Hematopoietic multipotent progenitor cell (in vitro differentiated cells): ENCODE data around the gene ATP11C. TPM values are rescaled to one million over a fixed set of nuclear protein-coding genes. Genes with fewer than 3 reads are reported as not detected.
"Not testable (repeated sequence)": the region's sequence is repeated elsewhere in the genome, so short reads cannot be mapped to it uniquely, and the experiment has no call there.

Experiments used
- DNase-seq, 3 donors: peaks; one replicate each; pipeline ENCODE4 v3.0.0-alpha.2; 2011 to 2015; ENCODE audit warnings: low read depth in 2 of 3, low spot score in 2 of 3
- small RNA-seq: library from RNA; depleted of rRNA; stranded (forward); fragments of <200 nt; gene quantifications from one replicate; pipeline ENCODE3, GENCODE V24; 2012
- total RNA-seq: library from RNA; depleted of rRNA; stranded (reverse); fragments of >200 nt; gene quantifications from one replicate; pipeline ENCODE4 v1.2.3, GENCODE V29; 2012

ATP11C gene
- total RNA-seq, 1 donor: 18.0 TPM

- no peak for DNase-seq
These were observed 194.3 kb downstream of the ATP11C start for GRCh38 chrX:139738581-139738980.

- no peak for DNase-seq
These were observed 196.7 kb downstream of the ATP11C start for GRCh38 chrX:139736151-139736550.

GRCh38 chrX:139734996-139735395 lies 197.9 kb downstream of the ATP11C start:
- no peak for DNase-seq

GRCh38 chrX:139725720-139726119 lies 207.1 kb downstream of the ATP11C start:
- no peak for DNase-seq

- DNase-seq: no peak
These were observed 208.2 kb downstream of the ATP11C start for GRCh38 chrX:139724626-139725025.

GRCh38 chrX:139720979-139721378 lies 211.9 kb downstream of the ATP11C start:
- no peak for DNase-seq

GRCh38 chrX:139720136-139720535 lies 212.7 kb downstream of the ATP11C start:
- no peak for DNase-seq

GRCh38 chrX:139708067-139708466 lies 224.8 kb downstream of the ATP11C start, which contains the start of gene MCF2:
Gene MCF2, minus strand, starts transcription at chrX:139708167. Its CDS starts 56,423 bp downstream, at chrX:139651744.
- no peak for DNase-seq

GRCh38 chrX:139702658-139703057 lies 230.2 kb downstream of the ATP11C start:
- DNase-seq: no peak

- no peak for DNase-seq
These were observed 239.9 kb downstream of the ATP11C start for GRCh38 chrX:139692908-139693307.

- DNase-seq: no peak
These were observed 240.4 kb downstream of the ATP11C start for GRCh38 chrX:139692506-139692849.

- DNase-seq: peak in 1 of 3 donors; percentile 6
These were observed 240.9 kb downstream of the ATP11C start for GRCh38 chrX:139691843-139692505.

- DNase-seq: peak in 1 of 3 donors; percentile 1
These were observed 241.4 kb downstream of the ATP11C start for GRCh38 chrX:139691493-139691842.

- DNase-seq: not testable (repeated sequence)
These were observed 247.7 kb downstream of the ATP11C start for GRCh38 chrX:139685175-139685574.

- DNase-seq: no peak
These were observed 252.5 kb downstream of the ATP11C start for GRCh38 chrX:139680356-139680755.

Small RNA genes within 50 kb of the gene (small RNA-seq; reads per million reads assigned to genes)
- gene MIR505 (21.6 reads per million, percentile 94 among the genes with 10 or more reads in this experiment), gene RF00425 (not detected), gene RF01210 (not detected), gene RNU6ATAC23P (not detected)

Other genes with a start within 250 kb of the ATP11C start
- under 0.01 TPM for gene MCF2, start 224.9 kb downstream of the ATP11C start, total RNA-seq
- not detected for gene CXorf66, start 32.5 kb upstream of the ATP11C start, total RNA-seq